WTC11 (cell line): ENCODE measurements around the gene SEZ6L. TPM values are rescaled to one million over a fixed set of nuclear protein-coding genes. Genes with fewer than 3 reads are reported as not detected.

ENCODE experiments used
- ATAC-seq: fragments of 200-7000 bp; cut with Tn5 transposase; 2 replicates; pipeline ENCODE4 v1.10.0; 2021; ENCODE audit warnings: mild to moderate bottlenecking, moderate library complexity
- CTCF ChIA-PET: fragments of 300-600 bp; sonication (Branson Sonifier 250); formaldehyde crosslinking; loops from one replicate; lab custom pipeline; 2021; ENCODE audit warnings: antibody characterized with exemption; lab: Charles Lee
- POLR2A ChIA-PET: fragments of 350-600 bp; sonication (Branson Sonifier 250); formaldehyde crosslinking; loops from one replicate; lab custom pipeline; 2021; ENCODE audit warnings: antibody characterized with exemption; lab: Charles Lee
- DNase-seq: peaks from one replicate; pipeline ENCODE4 v3.0.0; 2021; ENCODE audit warnings: low spot score
- H3K27ac Mint-ChIP-seq: 2 replicates; pipeline ENCODE4 v1.8.0; 2021; ENCODE audit warnings: mixed read lengths
- H3K27me3 Mint-ChIP-seq: 2 replicates; pipeline ENCODE4 v1.8.0; 2021; ENCODE audit warnings: low read depth, mild to moderate bottlenecking, moderate library complexity, mixed read lengths
- H3K36me3 Mint-ChIP-seq: 2 replicates; pipeline ENCODE4 v1.8.0; 2021; ENCODE audit warnings: mixed read lengths
- H3K4me1 Mint-ChIP-seq: 2 replicates; pipeline ENCODE4 v1.8.0; 2022; ENCODE audit warnings: mixed read lengths
- H3K4me3 Mint-ChIP-seq: 2 replicates; pipeline ENCODE4 v1.8.0; 2021; ENCODE audit warnings: mild to moderate bottlenecking, moderate library complexity, mixed read lengths
- H3K9me3 Mint-ChIP-seq: 2 replicates; pipeline ENCODE4 v1.8.0; 2021; ENCODE audit warnings: mixed read lengths
- ATF1 ChIP-seq: sonication (generic); formaldehyde crosslinking; IDR thresholded peaks from 2 replicates; pipeline ENCODE4 v1.8.1; 2023; ENCODE audit warnings: mild to moderate bottlenecking, moderate library complexity, missing genetic modification reagents
- JAZF1 ChIP-seq: fragments of 250-450 bp; sonication (Bioruptor Pico); IDR thresholded peaks from 2 replicates; pipeline ENCODE4 v1.9.0; 2021; ENCODE audit warnings: moderate library complexity, mild to moderate bottlenecking, inconsistent platforms
- JUN ChIP-seq: sonication (generic); formaldehyde crosslinking; IDR thresholded peaks from 2 replicates; pipeline ENCODE4 v1.8.0; 2023; ENCODE audit warnings: mild to moderate bottlenecking, missing genetic modification reagents
- KAT7 ChIP-seq: sonication (generic); formaldehyde crosslinking; IDR thresholded peaks from 2 replicates; pipeline ENCODE4 v1.8.1; 2023; ENCODE audit warnings: missing genetic modification reagents, mild to moderate bottlenecking, borderline replicate concordance
- NFATC4 ChIP-seq: fragments of 250-450 bp; sonication (Bioruptor Pico); IDR thresholded peaks from 2 replicates; pipeline ENCODE4 v1.9.0; 2021; ENCODE audit warnings: mild to moderate bottlenecking
- OVOL2 ChIP-seq: fragments of 250-450 bp; sonication (Bioruptor Pico); IDR thresholded peaks from 2 replicates; pipeline ENCODE4 v1.9.0; 2021; ENCODE audit warnings: mild to moderate bottlenecking, borderline replicate concordance
- RELA ChIP-seq: sonication (generic); formaldehyde crosslinking; IDR thresholded peaks from 2 replicates; pipeline ENCODE4 v1.8.1; 2022; ENCODE audit warnings: missing genetic modification reagents, mild to moderate bottlenecking, borderline replicate concordance
- SMAD3 ChIP-seq: sonication (generic); formaldehyde crosslinking; IDR thresholded peaks from 2 replicates; pipeline ENCODE4 v1.8.0; 2022; ENCODE audit warnings: missing genetic modification reagents, mild to moderate bottlenecking, borderline replicate concordance
- TP53 ChIP-seq: sonication (generic); formaldehyde crosslinking; IDR thresholded peaks from 2 replicates; pipeline ENCODE4 v1.8.1; 2023; ENCODE audit warnings: mild to moderate bottlenecking, missing genetic modification reagents
- ZNF219 ChIP-seq: sonication (generic); formaldehyde crosslinking; IDR thresholded peaks from 2 replicates; pipeline ENCODE4 v1.8.0; 2023; ENCODE audit warnings: missing genetic modification reagents, mild to moderate bottlenecking, borderline replicate concordance
- ZNF263 ChIP-seq: sonication (generic); formaldehyde crosslinking; IDR thresholded peaks from 2 replicates; pipeline ENCODE4 v1.8.1; 2022; ENCODE audit warnings: low read depth, mild to moderate bottlenecking, moderate library complexity, missing genetic modification reagents
- ZNF396 ChIP-seq: fragments of 250-450 bp; sonication (Bioruptor Pico); IDR thresholded peaks from 2 replicates; pipeline ENCODE4 v1.8.0; 2021; ENCODE audit warnings: mild to moderate bottlenecking, moderate library complexity, borderline replicate concordance
- ZNF416 ChIP-seq: fragments of 250-450 bp; sonication (Bioruptor Pico); IDR thresholded peaks from 2 replicates; pipeline ENCODE4 v1.9.0; 2021; ENCODE audit warnings: mild to moderate bottlenecking, inconsistent platforms
- ZNF423 ChIP-seq: fragments of 250-450 bp; sonication (Bioruptor Pico); IDR thresholded peaks from 2 replicates; pipeline ENCODE4 v2.1.2; 2022; ENCODE audit warnings: mild to moderate bottlenecking, moderate library complexity
- ZNF671 ChIP-seq: fragments of 250-450 bp; sonication (Bioruptor Pico); IDR thresholded peaks from 2 replicates; pipeline ENCODE4 v1.8.0; 2021; ENCODE audit warnings: mild to moderate bottlenecking
- total RNA-seq: library from RNA; stranded (reverse); gene quantifications from 3 replicates; pipeline ENCODE4 v1.2.3, GENCODE V29; 2021
- TF ChIP-seq, protein P1 (sequence below): fragments of 250-450 bp; sonication (Bioruptor Pico); IDR thresholded peaks from 2 replicates; pipeline ENCODE4 v1.8.0; 2021; ENCODE audit warnings: mild to moderate bottlenecking
- TF ChIP-seq, protein P2 (sequence below): fragments of 250-450 bp; sonication (Bioruptor Pico); IDR thresholded peaks from 2 replicates; pipeline ENCODE4 v1.9.0; 2021; ENCODE audit warnings: mild to moderate bottlenecking, borderline replicate concordance
- TF ChIP-seq, protein P3 (sequence below): fragments of 200-600 bp; IDR thresholded peaks from 2 replicates; pipeline ENCODE4 v1.8.0; 2022; ENCODE audit warnings: antibody characterized with exemption
- TF ChIP-seq, protein P4 (sequence below): fragments of 250-450 bp; sonication (Bioruptor Pico); IDR thresholded peaks from 2 replicates; pipeline ENCODE4 v1.9.0; 2021; ENCODE audit warnings: mild to moderate bottlenecking

SEZ6L gene
- total RNA-seq, 1 experiment from 2014 or later = 0.57 TPM

DNA sequence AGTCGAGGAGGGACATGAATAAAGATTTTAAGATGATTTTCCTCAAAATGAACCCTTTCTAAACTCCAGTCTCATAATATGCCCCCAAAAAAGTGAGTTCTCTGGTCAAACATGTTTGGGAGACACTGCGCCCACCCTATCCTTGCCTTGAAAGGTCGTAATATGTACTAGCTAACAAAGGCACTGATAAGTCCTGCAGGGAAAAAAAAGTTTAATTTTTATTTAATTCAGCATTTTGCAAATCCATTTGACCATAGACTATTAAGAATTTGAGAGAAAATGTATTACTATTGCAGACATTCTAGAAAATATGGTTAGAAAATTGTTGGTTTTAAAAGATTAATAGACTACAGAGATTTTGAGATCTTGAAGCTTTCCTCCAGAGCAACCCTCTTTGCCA lies 139.2 kb downstream of the SEZ6L start:
- no peak for TF ChIP-seq SMAD3 (CRISPR knock-in tag)
- TF ChIP-seq JAZF1 = no peak
- no peak for TF ChIP-seq OVOL2 (CRISPR knock-in tag)
- TF ChIP-seq ZNF423 (CRISPR knock-in tag) = no peak
- TF ChIP-seq ZNF219 (CRISPR knock-in tag) = no peak
- TF ChIP-seq, protein P1, sequence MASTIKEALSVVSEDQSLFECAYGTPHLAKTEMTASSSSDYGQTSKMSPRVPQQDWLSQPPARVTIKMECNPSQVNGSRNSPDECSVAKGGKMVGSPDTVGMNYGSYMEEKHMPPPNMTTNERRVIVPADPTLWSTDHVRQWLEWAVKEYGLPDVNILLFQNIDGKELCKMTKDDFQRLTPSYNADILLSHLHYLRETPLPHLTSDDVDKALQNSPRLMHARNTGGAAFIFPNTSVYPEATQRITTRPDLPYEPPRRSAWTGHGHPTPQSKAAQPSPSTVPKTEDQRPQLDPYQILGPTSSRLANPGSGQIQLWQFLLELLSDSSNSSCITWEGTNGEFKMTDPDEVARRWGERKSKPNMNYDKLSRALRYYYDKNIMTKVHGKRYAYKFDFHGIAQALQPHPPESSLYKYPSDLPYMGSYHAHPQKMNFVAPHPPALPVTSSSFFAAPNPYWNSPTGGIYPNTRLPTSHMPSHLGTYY = no peak
- DNase-seq = no peak
- peaks cover 5% of the 10 kb centered on the region for H3K4me1 Mint-ChIP-seq
- no peaks in the 10 kb centered on the region for H3K27me3 Mint-ChIP-seq
- H3K9me3 Mint-ChIP-seq = no peaks in the 10 kb centered on the region; the same call in 1 of the 2 replicates
- no peak overlapping the region for H3K27ac Mint-ChIP-seq
- no peak overlapping the region for H3K4me3 Mint-ChIP-seq
- POLR2A ChIA-PET = no interaction called here
- H3K36me3 Mint-ChIP-seq = no peaks in the 10 kb centered on the region
- CTCF ChIA-PET = interaction anchor here (3.0 kb wide), 1 partner anchor 22 kb away, joined by 13 read pairs; no protein-coding TSS in a partner anchor
- no peak for ATAC-seq

DNA sequence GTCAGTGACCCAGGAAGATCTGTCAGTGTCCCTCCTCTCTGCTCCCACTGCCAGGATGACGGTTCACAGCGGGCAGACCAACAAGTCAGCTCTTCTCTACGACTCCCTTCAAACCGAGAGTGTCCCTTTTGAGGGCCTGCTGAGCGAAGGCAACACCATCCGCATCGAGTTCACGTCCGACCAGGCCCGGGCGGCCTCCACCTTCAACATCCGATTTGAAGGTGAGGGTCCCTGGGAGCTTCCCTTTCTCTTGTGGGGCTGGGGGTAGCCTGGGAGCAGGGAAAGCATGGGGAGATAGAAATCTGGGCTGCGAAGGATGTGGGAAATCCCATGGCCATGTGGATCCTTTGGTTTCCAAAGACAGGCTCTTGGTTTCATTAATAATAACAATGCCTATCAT lies 141.4 kb downstream of the SEZ6L start:
- Mint-ChIP-seq H3K4me1 (peaks cover under 1% of the 10 kb centered on the region; the same call in 1 of the 2 replicates), H3K4me3 (no peak overlapping the region), H3K9me3 (no peaks in the 10 kb centered on the region; the same call in 1 of the 2 replicates), H3K36me3 (no peaks in the 10 kb centered on the region), H3K27ac (no peak overlapping the region), H3K27me3 (peaks cover 4% of the 10 kb centered on the region; the same call in 1 of the 2 replicates)
- TF ChIP-seq, protein P1 = no peak
- ATAC-seq (no peak), DNase-seq (no peak)
- ChIA-PET POLR2A (no interaction called here), CTCF (no interaction called here)

DNA sequence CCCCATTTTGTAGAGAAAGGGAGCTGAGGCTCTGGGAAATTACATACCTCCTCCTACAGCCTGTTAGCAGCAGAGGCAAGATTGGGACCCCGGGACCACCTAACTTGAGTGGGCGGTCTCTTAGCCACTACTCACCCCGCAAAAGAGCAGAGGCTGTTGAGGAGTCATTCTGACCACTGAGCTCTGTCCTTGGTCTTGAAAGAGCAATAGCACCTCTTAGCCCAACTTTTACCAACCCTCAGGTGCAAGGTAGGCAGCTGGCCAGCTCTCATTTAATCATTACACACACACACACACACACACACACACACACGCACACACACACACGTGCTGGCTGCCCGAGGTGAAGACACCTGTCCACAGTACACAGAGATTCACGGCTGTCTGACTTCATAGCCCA lies 144.0 kb downstream of the SEZ6L start:
- H3K27me3 Mint-ChIP-seq = peaks cover 4% of the 10 kb centered on the region; the same call in 1 of the 2 replicates
- ChIA-PET CTCF (interaction anchor here (0.6 to 1.2 kb wide), 4 partner anchors 17 to 275 kb away, joined by 3 to 6 read pairs (median 4); no protein-coding TSS in a partner anchor), POLR2A (no interaction called here)
- H3K4me1 Mint-ChIP-seq = no peaks in the 10 kb centered on the region
- no peaks in the 10 kb centered on the region for H3K36me3 Mint-ChIP-seq
- H3K27ac Mint-ChIP-seq = no peak overlapping the region
- ATAC-seq = no peak
- H3K4me3 Mint-ChIP-seq = no peak overlapping the region
- no peaks in the 10 kb centered on the region for H3K9me3 Mint-ChIP-seq
- no peak for DNase-seq
- TF ChIP-seq ZNF416 (CRISPR knock-in tag) = no peak
- TF ChIP-seq ZNF396 (CRISPR knock-in tag) = no peak
- no peak for TF ChIP-seq JUN (CRISPR knock-in tag)
- TF ChIP-seq KAT7 (CRISPR knock-in tag) = no peak
- TF ChIP-seq, protein P2, sequence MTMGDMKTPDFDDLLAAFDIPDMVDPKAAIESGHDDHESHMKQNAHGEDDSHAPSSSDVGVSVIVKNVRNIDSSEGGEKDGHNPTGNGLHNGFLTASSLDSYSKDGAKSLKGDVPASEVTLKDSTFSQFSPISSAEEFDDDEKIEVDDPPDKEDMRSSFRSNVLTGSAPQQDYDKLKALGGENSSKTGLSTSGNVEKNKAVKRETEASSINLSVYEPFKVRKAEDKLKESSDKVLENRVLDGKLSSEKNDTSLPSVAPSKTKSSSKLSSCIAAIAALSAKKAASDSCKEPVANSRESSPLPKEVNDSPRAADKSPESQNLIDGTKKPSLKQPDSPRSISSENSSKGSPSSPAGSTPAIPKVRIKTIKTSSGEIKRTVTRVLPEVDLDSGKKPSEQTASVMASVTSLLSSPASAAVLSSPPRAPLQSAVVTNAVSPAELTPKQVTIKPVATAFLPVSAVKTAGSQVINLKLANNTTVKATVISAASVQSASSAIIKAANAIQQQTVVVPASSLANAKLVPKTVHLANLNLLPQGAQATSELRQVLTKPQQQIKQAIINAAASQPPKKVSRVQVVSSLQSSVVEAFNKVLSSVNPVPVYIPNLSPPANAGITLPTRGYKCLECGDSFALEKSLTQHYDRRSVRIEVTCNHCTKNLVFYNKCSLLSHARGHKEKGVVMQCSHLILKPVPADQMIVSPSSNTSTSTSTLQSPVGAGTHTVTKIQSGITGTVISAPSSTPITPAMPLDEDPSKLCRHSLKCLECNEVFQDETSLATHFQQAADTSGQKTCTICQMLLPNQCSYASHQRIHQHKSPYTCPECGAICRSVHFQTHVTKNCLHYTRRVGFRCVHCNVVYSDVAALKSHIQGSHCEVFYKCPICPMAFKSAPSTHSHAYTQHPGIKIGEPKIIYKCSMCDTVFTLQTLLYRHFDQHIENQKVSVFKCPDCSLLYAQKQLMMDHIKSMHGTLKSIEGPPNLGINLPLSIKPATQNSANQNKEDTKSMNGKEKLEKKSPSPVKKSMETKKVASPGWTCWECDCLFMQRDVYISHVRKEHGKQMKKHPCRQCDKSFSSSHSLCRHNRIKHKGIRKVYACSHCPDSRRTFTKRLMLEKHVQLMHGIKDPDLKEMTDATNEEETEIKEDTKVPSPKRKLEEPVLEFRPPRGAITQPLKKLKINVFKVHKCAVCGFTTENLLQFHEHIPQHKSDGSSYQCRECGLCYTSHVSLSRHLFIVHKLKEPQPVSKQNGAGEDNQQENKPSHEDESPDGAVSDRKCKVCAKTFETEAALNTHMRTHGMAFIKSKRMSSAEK (CRISPR knock-in tag) = no peak
- TF ChIP-seq ZNF263 (CRISPR knock-in tag) = no peak
- no peak for TF ChIP-seq ZNF423 (CRISPR knock-in tag)
- TF ChIP-seq, protein P3, sequence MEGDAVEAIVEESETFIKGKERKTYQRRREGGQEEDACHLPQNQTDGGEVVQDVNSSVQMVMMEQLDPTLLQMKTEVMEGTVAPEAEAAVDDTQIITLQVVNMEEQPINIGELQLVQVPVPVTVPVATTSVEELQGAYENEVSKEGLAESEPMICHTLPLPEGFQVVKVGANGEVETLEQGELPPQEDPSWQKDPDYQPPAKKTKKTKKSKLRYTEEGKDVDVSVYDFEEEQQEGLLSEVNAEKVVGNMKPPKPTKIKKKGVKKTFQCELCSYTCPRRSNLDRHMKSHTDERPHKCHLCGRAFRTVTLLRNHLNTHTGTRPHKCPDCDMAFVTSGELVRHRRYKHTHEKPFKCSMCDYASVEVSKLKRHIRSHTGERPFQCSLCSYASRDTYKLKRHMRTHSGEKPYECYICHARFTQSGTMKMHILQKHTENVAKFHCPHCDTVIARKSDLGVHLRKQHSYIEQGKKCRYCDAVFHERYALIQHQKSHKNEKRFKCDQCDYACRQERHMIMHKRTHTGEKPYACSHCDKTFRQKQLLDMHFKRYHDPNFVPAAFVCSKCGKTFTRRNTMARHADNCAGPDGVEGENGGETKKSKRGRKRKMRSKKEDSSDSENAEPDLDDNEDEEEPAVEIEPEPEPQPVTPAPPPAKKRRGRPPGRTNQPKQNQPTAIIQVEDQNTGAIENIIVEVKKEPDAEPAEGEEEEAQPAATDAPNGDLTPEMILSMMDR = no peak
- no peak for TF ChIP-seq ATF1 (CRISPR knock-in tag)
- TF ChIP-seq TP53 (CRISPR knock-in tag) = no peak
- no peak for TF ChIP-seq NFATC4 (CRISPR knock-in tag)
- TF ChIP-seq RELA (CRISPR knock-in tag) = no peak
- TF ChIP-seq, protein P4, sequence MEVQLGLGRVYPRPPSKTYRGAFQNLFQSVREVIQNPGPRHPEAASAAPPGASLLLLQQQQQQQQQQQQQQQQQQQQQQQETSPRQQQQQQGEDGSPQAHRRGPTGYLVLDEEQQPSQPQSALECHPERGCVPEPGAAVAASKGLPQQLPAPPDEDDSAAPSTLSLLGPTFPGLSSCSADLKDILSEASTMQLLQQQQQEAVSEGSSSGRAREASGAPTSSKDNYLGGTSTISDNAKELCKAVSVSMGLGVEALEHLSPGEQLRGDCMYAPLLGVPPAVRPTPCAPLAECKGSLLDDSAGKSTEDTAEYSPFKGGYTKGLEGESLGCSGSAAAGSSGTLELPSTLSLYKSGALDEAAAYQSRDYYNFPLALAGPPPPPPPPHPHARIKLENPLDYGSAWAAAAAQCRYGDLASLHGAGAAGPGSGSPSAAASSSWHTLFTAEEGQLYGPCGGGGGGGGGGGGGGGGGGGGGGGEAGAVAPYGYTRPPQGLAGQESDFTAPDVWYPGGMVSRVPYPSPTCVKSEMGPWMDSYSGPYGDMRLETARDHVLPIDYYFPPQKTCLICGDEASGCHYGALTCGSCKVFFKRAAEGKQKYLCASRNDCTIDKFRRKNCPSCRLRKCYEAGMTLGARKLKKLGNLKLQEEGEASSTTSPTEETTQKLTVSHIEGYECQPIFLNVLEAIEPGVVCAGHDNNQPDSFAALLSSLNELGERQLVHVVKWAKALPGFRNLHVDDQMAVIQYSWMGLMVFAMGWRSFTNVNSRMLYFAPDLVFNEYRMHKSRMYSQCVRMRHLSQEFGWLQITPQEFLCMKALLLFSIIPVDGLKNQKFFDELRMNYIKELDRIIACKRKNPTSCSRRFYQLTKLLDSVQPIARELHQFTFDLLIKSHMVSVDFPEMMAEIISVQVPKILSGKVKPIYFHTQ (CRISPR knock-in tag) = no peak
- no peak for TF ChIP-seq ZNF671
